ENCODE results near the gene GTF2I.
"Not testable (repeated sequence)": the region's sequence is repeated elsewhere in the genome, so short reads cannot be mapped to it uniquely, and the experiment has no call there.

GTF2I gene

GRCh38 chr7:74656837-74657691 lies 454 bp upstream of the GTF2I start:
- peak; percentile 97 for DNase-seq (ENCODE audit: low read depth)

DNA sequence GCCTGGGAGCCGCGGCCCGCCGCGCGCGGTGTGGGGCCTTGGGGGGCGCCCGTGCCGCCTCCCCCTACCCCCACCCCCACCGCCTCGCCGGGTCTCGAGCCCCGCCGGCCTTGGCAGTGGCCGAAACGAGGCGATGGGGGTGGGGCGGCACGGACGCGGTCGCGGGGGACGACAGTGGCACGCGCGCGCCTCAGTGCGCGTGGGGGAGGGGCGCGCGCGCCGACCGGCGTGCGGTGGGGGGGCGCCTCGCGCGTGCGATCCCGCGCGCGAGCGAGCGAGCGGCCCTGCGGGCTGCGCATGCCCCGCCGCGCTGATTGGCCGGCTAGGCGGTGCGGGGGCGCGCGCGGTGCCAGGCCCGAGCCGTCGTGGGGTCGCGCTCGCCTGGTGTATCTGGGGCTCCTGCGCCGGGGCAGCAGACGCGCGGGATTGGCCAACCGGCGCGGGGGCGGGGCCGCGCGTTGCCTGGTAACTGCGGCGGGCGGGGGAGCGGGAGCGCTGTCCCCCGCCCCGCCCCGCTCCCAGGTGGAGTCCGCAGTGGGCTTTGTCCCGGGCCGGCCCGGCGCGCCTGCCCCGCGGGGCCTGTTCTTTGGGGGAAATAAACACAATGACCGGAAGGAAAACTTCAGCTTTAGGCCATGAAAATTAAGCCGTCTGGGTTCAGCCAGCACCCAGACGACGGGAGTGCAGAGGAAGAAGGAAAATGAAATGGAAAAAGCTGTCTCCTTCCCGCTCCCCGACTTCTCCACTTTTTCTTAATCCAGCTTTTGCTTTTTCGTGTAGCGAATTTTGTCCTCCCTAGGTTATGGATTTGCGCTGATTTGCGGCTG lies 873 bp downstream of the GTF2I start:
- peak; percentile 93 for DNase-seq (ENCODE audit: low read depth)

GRCh38 chr7:74660202-74660601 lies 2.7 kb downstream of the GTF2I start:
- not testable (repeated sequence) for DNase-seq (ENCODE audit: low read depth)

DNA sequence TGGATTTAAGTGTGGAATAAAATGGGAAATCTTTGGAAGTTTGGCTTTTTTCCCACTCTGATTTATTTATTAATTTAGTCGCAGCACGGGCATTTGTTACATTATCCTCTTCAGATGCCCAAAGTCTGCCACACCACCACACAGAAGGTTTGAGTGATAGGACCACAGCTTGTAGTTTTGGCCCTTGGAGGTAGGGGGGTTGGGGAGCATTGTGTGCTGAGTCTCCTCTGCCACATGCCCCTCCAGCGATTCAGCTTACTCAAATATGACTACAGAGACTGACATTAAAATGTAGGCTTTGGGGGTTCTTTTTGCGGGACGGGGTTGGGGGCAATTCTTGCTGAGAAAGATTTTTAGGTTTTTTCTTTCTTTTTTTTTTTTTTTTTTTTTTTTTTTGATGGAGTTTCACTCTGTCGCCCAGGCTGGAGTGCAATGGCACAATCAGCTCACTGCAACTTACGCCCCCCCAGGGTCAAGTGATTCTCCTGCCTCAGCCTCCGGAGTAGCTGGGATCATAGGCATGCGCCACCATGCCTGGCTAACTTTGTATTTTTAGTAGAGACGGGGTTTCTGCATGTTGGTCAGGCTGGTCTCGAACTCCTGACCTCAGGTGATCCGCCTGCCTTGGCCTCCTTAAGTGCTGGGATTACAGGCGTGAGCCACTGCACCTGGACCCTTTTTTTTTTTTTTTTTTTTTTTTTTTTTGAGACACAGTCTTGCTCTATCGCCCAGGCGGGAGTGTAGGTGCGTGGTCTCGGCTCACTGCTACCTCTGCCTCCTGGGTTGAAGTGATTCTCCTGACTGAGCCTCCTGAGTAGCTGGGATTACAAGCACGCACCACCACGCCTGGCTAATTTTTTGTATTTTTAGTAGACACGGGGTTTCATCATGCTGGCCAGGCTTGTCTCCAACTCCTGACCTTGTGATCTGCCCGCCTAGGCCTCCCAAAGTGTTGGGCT lies 4.6 kb downstream of the GTF2I start:
- DNase-seq (ENCODE audit: low read depth), result peak; percentile 24

DNA sequence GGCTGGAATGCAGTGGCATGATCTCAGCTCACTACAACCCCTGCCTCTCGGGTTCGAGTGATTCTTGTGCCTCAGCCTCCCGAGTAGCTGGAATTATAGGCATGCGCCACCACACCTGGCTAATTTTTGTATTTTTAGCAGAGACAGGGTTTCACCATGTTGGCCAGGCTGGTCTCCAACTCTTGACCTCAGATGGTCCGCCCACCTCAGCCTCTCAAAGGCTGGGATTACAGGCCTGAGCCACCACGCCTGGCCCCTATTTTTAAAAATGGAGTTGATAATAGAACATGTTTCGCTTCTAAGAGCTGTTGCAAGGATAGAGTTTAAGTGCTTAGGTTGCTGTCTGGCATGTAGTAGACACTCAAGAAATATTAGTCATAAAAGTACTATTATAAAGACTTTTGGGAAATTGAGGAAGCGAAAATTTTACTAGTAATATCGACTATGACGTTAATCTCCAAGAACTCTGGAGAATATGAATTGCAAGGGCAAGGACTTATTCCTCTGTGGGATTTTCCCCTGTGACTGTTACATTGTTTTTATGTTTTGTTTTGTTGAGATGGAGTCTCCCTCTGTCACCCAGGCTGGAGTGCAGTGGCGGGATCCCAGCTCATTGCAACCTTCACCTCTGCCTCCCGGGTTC lies 7.9 kb downstream of the GTF2I start:
- DNase-seq (ENCODE audit: low read depth), result no peak

- DNase-seq (ENCODE audit: low read depth), result not testable (repeated sequence)
Observed at GRCh38 chr7:74667013-74667412, 9.5 kb downstream of the GTF2I start.

GRCh38 chr7:74667520-74667919 lies 10.0 kb downstream of the GTF2I start:
- DNase-seq (ENCODE audit: low read depth), result not testable (repeated sequence)

DNA sequence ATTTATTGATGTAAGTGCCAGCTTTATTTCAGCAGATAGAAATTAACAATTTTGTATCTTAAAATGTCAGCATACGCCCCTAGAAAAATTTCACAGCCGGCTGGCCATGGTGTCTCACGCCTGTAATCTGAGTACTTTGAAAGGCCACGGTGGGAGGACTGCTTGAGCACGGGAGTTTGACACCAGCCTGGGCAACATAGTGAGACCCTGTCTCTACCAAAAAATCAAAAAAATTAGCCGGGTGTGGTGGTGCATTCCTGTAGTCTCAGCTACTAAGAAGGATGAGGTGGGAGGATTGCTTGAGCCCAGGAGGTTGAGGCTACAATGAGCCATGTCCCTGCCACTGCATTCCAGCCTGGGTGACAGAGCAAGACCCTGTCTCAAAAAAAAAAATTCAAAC lies 14.1 kb downstream of the GTF2I start:
- no peak for DNase-seq (ENCODE audit: low read depth)

- no peak for DNase-seq (ENCODE audit: low read depth)
Observed at GRCh38 chr7:74672343-74672915, 14.9 kb downstream of the GTF2I start.

GRCh38 chr7:74674166-74674565 lies 16.6 kb downstream of the GTF2I start:
- DNase-seq (ENCODE audit: low read depth), result no peak

- no peak for DNase-seq (ENCODE audit: low read depth)
Observed at GRCh38 chr7:74682829-74683228, 25.3 kb downstream of the GTF2I start.

- no peak for DNase-seq (ENCODE audit: low read depth)
Observed at GRCh38 chr7:74683799-74684198, 26.3 kb downstream of the GTF2I start.

- DNase-seq (ENCODE audit: low read depth), result no peak
Observed at GRCh38 chr7:74684473-74684872, 27.0 kb downstream of the GTF2I start.

DNA sequence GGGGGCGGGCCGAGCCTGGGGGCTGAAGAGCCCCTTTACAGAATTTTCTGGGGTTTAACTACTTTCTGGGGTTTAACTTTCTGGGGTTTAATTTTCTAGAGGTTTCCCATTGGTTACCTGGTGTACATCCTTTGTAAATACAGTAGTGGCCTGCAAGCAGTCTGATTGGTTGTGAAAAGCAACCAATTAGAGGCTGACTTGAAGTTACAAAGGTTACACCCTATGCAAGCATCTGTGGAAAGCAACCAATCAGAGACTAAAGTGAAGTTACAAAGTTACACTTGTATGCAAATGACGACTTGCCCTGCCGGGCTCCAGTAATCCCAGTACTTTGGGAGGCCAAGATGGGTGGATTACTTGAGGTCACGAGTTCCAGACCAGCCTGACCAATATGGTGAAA lies 27.4 kb downstream of the GTF2I start:
- no peak for DNase-seq (ENCODE audit: low read depth)

GRCh38 chr7:74690474-74690873 lies 33.0 kb downstream of the GTF2I start:
- DNase-seq (ENCODE audit: low read depth), result no peak

DNA sequence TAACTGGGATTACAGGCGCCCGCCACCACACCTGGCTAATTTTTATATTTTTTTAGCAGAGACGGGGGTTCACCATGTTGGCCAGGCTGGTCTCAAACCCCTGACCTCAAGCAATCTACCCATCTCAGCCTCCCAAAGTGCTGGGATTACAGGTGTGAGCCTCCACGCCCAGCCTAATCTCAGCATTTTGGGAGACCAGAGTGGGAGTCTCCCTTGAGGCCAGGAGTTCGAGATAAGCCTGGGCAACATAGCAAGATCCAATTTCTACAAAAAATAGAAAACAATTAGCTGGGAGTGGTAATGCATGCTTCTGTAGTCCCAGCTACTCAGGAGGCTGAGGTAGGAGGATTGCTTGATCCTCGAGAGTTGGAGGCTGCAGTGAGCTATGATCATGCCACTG lies 46.9 kb downstream of the GTF2I start:
- not testable (repeated sequence) for DNase-seq (ENCODE audit: low read depth)

DNA sequence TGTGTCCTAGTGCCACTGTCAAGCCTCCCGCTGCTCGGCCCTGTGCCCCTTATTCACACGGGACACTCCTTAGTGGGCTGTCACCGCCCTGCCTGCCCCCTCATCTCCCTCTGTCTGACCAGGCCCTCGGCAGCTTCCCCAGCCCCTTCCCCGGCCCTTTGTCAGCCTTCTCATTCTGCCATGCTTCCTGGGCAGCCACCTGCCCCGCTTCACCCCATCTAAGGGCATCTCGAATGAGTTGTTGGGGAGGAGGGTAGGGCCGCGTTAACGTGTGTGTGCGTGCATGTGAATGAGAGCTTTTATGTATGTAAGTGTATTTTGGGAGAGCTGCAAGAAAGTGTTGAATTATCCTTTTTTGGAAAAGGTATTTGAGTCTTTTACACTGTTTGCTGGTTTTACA lies 49.7 kb downstream of the GTF2I start:
- no peak for DNase-seq (ENCODE audit: low read depth)

GRCh38 chr7:74708569-74709275 lies 51.2 kb downstream of the GTF2I start:
- DNase-seq (ENCODE audit: low read depth), result no peak

DNA sequence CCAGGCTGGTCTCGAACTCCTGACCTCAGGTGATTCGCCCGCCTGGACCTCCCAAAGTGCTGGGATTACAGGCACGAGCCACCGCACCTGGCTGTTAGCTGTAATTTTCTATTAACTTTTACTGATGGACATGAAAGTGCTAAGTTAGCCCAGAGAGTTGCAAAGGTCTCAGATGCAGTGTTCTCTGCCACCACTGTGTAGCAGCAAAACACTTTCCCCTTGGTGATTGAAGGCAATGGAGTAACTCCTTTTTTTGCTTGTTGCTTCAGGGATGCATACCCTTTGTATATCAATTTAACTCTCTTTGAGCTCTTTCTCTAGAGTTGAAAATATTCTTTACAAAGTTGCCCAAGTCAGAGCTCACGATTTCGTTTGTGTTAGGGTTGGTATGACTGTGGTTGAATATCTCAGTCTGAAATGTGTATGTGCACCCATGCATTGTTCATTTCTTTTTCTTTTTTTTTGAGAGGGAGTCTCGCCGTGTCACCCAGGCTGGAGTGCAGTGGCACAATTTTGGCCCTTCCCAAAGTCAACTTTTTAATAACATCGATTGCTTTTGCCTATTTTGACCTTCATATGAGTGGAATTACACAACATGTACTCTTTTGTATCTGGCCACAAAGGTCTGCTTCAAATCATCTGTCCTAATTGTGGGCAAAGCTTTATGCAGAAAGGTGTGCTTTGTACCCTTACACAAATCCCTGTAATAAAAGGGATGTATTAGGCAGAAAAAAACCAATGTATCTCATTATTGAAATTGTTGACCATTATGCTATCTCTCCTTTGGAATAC lies 52.6 kb downstream of the GTF2I start:
- peak; percentile 7 for DNase-seq (ENCODE audit: low read depth)

GRCh38 chr7:74713567-74713966 lies 56.0 kb downstream of the GTF2I start:
- no peak for DNase-seq (ENCODE audit: low read depth)

Measured in EH (cell line).